ENCODE results near the gene TCERG1L. TPM values are rescaled to one million over a fixed set of nuclear protein-coding genes. Genes with fewer than 3 reads are reported as not detected.
"Not testable (repeated sequence)": the region's sequence is repeated elsewhere in the genome, so short reads cannot be mapped to it uniquely, and the experiment has no call there.

Gene TCERG1L
- total RNA-seq, 1 donor from 2014 or later = 0.99 TPM

DNA sequence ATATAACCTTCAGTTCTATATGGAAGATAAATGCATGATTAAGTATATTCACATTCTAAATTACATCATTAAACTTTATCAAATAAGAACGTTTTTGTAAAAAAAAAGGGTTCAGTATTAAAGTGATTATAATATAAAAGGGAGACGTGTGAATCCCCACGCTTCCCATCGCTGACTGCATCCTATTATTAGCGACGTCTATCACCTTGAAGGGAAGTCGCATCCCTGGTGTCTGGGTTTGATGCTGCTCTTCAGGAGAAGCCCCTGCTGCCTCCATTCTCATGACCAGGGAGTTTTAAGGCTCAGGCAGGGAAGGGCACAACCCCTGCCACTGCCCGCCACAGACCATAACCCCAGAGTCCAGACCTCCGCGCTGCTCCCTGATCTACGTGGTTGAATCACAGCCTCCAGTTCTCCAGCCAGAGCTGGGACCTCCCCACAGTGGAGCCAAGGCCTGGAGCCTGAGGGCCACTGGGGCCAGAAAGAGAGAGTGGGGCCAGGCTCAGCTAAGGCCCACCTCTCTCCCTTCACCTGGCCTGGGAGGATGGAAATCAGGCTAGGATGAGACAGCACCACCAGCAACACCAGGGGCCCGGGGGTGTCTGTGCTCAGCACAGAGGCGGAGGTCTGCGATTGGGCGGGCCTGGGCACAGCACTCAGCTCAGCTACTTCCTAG lies 130.6 kb downstream of the TCERG1L start:
- no peak for DNase-seq

DNA sequence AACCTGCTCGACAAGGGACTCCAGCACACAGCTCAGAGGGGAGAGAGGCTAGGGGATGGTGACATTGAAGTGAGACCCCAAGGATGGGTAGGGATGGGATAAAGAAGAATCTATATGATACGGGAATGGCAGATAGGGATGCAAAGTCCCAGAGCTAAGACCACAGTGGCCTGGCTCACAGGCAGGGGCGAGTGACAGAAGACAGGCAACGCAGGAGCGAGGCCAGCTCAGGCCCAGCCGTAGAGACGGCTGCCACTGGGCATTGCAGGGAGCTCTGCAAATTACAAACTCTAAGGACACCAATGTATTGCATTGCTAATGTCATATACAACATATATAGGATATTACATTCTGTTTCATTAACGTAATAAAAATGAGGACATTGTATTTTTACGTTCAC lies 131.4 kb downstream of the TCERG1L start:
- no peak for DNase-seq

DNA sequence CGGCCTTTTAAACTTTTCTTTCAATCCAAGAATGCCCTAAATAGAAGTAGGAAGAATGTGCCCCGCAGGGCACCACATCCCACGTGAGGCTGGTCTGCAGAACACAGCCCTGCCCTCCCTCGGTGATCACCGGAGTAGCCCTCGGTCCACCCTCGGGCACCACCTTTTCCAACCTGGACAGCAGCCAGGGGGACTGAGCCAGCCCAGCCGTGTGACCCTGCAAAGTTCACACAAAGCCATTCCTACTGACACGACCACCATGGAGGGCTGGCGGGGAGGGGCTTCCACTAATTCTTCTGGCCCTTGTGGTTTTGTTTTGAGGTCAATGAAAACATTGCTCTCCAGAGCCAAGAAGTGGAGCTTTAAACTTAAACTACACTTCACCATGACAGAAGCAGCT lies 132.2 kb downstream of the TCERG1L start:
- DNase-seq = no peak

DNA sequence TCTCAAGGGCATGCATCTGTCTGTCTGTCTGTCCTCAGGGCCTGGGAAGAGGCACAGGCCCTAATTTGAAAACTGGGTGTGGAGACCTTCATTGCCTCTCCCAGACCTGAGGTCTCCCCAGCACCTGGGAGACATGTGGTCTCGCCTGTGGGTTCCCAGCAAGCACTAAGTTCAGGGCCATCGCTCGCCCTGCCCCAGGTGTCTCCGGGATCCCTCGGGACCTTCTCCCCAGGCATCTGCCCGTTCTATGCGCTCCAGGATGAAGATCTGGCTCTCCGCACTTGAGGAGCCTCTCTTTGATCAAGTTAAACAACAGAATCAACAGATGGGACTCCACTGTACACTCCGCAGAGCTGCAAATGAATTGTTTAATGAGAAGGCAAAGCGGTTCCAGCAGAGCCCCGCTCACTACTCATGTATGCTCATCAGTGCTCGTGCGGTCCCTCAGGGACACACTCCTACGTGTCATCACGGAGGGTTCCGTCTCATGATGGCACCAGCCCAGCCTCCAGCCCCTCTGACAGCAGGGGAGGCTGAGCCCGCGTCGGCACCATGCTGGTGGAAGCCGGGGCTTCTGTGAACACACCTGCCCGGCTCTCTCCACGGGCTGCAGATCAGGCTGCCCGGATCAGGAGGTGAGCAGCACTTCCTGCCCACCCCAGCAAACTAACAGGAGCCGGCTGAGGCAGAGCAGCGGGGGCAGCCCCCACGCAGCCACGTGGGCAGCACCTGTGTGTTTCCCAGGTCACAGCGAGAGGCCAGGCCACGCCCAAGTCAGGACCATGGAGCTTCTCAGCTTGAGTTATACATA lies 132.8 kb downstream of the TCERG1L start:
- no peak for DNase-seq

DNA sequence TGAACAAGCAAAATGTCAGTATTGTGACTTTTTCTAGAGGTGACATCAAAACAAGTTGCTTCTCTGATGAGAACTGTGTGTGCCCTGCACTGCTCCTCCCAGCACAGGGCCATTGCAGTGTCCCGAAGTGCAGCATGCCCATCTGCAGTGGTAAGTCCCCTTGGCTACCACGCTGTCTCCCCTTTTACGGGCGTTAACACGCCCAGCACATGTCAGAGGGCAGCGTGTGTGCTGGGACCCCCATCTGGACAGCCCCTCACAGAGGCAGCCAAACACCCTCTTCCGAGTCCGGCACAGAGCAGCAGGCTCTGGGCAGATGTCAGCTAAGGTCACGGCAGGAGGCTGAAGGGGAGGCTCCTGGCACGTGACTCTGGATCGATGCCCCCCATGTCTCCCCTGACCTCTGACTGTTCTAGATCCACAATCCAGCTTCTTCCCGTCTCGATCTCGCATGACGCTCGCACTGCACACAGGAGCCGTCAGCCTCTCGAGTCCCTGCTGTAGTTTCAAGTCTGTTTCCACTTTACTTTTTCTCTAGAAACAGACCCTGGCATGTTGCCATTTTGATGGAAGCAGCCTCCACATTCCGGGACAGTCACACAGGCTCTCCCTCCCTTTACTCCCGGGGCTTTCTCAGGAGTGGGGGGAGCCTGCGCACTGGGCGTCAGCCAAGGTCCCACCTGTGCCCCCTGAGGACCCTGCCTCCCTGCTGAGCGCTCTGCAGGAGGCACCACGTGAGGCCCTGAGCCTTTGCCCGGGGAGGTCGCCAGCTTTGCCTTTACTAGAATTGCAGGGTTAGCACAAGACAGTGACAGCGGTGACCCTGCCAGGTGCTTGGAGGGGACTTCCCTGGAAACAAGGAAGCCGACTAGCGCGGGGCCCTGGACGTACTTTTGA lies 133.8 kb downstream of the TCERG1L start:
- peak; percentile 55 for DNase-seq

DNA sequence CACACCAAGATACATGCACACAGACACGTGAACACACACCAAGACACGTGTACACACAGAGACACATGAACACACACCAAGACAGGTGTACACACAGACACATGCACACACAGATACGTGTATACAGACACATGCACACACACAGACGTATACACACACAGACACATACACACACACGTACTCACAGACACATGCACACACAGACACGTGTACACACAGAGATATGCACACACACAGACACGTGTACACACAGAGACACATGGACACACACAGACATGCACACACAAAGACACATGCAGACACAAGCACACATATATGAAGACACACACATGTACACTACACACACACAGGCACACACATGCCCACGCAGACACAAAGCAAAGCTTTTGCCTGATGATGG lies 134.6 kb downstream of the TCERG1L start:
- no peak for DNase-seq

DNA sequence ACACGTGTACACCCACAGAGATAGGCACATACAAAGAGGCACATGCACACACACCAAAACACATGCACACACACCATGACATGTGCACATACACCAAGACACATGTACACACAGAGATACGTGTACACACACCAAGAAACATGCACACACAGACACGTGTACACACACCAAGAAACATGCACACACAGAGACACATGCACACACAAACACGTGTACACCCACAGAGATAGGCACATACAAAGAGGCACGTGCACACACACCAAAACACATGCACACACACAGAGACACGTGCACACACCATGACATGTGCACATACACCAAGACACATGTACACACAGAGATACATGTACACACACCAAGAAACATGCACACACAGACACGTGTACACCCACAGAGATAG lies 135.2 kb downstream of the TCERG1L start:
- not testable (repeated sequence) for DNase-seq

DNA sequence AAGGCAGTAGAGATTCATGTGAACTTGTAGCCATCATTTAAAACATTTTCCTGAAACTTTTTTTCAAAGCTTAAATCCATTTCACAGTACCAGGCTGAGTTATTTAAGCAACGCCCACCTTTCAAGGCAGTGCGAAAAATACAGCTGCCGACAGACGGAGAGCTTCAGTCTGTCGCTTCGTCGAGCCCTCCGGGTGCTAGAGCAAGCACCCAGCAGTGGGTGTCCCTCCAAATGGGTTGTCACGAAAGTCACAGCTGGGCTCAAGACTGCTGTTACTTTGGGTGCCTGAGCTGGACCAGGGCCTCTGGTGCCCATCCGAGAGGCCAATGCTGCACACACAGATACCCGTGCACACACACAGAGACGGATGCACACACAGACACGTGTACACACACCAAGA lies 135.6 kb downstream of the TCERG1L start:
- DNase-seq = no peak

DNA sequence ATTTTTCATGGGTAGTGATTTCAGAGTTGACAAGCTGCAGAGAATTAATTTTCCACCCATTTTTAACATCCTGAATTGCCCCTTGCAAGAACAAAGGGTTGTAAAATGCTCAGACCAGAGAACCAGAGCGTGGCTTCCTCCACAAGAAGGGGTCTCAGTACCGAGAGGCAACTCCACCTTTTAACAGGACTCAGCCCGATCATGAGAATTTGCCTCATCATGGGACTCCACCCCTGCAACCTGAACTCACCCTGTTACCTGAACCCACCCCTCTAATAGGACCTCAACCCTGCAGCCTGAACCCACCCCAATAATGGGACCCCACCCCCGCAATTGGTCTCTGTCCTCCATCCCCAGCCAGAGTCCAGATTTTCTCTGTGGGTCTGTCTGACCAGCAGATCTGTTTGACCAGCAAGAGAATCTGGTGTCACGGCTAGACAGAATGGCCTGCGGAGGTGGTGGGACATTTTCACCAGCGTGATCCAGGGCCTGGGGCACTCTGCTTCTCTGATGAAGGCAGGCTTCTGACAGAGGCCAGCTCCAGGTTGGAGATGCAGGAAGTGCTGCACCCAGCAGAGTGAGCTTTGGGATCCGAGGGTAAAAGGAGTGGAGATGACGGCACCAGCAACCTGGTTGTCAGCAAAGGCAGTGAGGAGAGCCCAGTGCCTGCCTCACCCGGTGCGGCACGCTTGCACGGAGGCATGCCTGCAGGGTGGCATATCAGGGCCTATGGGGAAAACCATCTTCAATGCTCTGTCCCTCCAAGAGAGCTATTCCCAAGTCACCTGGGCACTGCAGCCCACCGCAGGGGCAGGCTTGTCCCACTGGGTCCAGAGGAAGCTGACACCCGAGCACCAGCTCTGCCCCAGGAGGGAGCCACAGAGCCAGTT lies 136.6 kb downstream of the TCERG1L start:
- DNase-seq = no peak

DNA sequence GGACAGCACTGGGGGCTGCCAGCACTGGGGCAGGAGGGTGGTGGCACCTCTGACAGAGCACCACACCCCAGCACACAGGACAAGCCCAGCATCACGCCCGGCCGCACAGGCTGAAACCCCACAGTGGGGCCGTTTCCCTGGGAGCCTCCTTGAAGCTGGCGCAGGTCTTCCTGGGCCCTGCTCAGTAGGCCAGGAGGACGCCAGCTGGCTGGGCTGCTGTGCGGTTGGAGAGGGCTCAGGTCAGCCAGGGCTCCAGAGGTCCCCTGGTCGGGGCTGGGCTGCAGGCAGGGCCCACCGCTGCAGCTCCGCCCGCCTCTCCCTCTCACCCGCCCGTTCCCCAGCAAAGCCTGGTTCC lies 137.3 kb downstream of the TCERG1L start:
- no peak for DNase-seq

DNA sequence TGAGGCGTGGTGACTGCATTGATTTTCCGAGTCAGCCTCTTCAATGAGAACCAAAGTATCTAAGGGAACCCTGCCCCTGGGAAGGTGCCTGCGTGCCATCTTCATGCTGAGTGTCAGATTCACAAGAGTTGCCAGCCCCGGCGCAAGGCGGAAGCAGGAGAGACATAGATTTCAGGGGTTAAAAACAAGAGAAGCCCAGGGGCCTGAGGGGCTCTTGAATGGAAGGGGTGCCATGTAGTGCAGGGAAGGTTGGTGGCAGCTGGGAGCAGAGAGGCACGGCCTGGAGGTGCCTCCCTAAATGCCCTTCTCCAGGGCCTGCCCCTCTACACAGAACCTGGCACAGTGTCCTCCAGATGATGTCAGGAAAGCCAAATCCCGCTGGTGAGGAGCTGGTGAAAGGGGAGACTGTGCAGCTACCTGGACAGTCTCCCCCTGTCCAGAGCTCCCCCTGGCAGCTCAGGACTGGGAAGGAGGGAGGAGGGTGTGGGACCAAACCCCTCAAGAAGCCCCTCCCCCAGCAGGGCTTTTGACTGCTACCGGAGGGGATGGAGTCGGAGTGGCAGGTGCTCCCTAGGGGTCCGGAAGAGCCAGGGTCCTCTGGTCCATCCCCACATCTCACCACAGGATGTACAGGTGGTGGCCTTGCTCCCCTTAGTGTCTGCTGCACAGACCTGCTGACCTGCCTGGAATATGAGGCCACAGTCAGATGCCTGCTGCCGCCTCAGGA lies 137.9 kb downstream of the TCERG1L start:
- no peak for DNase-seq

DNA sequence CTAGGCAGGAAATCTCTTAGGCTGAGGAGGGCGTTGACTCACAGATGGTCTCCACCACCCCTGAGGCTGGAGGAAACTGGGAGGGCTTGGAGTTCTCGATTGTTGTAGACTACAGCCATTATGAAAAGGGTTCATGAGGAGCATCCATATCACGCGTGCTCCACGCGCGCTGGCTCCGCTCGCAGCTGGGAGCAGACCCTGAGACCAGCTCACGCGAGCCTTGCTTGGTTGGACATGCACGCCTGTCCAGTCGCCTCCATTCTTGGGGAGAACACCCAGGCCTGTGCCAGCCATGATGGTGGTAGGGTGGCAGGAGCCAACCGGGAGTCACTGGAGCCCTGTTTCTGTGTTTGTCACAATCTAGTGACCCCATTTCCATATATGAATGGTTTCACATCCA lies 139.1 kb downstream of the TCERG1L start:
- no peak for DNase-seq

DNA sequence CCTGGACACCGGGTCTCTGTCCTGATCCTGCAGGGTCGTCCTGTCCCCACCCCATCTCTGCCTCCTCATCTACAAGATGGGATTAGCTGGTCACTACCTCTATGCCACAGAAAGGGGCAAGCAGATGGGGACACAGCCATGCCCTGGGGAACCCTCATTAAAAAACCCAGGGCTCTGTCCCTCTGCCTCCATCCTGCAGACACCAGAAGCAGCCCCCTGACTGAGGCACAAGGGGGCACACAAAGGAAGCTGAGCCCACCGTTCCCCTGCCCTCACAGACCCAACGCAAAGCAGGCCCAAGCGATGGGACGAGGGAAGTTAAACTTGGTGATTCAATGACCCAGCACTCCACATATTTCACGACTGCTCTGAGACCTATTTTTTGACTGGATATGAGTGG lies 142.4 kb downstream of the TCERG1L start:
- DNase-seq = no peak

DNA sequence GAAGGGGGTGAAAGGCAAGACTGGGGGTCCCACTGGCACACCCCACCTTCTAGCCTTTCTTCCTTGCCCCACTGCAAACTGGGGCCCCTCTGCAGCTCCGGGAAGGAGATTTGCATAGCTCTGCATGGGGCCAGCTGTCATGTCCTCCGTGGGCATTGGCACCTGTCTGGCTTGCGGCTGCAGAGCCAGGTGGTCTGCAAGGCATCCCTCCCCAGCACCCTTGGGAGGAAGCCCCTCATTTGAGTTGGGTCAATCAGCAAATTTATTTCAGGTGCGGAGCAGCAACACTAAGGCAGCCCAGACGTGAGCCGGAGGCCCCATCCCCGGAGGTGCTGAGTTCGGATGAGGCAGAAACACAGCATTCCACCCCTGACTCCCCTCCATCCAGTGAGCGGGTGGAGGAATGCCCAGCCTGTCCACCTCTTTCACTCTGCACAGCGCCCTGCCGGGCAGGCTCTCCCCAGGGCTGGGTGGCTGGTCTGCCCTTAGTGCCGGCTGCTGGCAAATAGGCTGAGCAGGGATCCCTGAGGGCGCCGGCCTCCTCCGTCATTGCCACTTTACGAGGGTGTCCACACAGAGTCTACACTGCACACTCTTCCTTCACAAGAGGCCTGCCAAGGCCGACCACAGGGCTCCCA lies 143.2 kb downstream of the TCERG1L start:
- DNase-seq = no peak

DNA sequence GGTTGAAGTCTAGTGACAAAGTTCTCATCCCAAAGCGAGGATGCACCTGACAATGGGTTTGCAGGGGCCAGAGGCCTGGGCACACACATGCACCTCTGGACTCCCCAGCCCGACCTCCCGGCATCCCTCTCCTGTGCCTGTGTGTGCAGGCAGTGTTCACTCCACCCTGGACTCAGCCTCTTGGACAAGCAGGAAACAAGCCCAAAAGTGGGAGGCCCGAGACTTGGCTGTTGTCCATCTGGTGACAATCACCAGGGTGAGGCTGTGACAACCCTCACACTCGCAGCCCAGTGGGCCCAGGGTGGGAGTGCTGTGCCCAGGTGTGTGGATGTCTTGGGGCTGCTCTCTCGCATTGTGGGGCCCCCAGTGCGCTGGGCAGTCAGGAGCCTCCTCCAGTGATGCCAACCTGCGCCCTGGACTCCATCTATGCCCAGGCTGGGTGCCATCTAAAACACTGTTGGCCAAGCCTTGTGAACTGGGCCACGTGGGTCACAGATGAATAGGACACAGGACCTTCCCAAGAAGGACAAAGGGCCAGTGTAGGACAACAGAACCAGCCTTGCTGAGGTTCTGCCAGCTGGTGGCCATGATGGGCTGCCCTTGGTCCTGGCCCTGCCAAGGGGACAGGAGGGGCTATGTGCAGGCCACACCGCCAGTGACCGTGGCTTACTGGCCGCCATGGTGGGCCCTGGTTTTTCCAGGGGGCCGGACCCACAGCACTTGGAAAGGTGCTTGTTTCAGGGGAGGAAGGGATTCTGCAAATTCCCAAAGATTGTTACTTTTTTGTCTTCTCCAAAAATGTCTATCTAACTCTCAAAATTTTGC lies 144.3 kb downstream of the TCERG1L start:
- DNase-seq = no peak

DNA sequence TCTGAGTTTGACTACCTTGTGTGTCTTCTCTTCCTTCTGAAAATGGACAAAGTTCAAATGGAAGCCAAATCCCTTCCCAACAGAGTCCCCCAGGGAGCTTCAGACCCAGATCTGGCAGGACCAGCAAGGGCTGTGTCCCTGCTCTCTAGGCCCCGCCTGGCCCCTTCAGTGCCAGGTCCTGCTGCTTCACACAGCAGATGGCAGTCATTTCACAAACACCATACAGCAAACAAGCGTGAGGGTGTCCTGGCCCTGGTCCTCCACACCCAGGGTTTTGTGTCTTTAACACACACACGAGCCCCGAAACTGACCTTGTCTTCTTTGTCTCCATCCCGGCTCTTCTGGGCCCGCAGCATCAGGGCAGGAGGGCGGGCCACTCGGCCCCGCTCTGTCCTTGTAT lies 145.0 kb downstream of the TCERG1L start:
- no peak for DNase-seq

DNA sequence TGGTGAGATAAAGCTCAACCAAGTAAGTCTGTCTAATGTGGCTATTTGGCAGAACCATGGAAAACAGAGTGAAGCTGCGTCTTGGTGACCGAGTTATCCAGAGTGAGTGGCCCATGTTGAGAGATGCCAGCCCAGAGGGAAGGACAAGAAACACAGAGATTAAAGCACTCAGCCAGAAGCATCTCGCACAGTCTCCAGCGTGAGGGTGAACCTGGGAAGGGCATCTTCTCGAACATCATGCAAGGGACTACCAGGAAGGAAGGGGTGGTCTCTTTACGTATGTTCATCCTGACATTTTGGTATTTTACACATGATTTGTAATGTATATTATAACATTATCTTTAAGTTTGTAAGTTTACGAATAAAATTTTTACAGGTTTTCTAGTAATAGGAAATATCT lies 146.4 kb downstream of the TCERG1L start:
- no peak for DNase-seq

DNA sequence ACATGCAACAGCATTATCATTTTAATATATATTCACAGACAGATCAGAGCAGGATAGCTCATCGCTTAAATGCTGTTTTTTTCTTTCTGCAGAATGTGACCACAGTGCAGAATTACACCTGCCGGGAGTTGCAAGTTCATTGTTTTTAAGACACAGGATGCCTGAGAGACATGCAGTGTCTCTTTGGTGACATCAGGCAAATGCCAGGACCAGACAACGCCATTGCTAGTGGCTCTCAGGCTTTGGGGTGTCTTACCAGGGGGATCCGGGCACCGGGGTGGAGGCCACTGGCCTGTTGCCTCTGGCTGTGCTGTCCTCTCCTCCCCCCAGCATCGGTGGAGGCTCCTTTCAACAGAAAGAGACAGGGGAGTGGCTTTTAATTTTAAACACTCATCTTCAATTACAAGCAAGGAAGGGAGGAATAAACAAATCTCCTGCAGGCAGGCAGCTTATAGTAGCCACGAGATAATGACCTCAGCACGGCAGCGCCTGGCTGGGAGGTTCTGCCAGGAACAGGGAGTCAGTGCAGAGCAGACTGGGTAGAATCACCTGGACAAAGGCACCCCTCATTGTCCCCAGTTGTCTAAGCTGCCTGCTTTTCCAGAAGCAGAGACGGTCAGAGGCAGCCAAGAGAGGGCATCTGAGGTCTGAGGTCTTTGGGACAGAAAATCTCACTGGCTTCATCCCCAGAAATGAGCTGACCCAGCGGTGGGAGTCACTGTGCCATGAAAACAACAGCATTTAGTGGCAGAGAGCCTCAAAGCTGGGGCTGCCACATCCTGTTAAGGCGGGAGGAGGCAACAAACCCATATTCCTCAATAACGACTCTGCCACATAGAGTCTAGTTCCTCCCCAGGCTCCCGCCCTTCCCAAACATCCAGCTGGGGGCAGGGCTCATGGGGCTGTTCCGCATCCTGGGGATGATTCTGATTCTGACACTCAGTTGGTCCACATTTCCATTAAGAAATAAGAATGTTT lies 148.4 kb downstream of the TCERG1L start:
- no peak for DNase-seq

DNA sequence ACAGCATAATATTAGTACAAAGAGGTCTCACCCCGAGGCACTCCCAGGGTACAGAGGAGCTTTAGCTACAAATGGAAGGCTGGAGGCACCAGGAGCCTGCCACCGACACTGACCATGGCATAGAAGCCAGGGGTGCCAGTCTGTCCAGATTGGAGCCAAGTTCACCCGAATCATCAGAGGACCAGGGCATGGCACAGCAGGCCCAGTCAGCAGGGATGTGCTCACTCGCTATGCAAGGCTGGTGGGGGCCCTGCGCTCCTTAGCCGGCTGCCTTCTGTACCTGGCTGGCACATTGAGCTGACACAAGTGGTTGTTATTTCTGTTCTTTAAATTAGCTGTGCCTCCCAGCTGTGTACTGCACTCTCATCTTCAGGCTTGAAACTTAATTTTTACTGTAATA lies 149.3 kb downstream of the TCERG1L start:
- no peak for DNase-seq

All from skin of body (tissue), 2 donors.